ENCODE data around the gene MYO1E. TPM values are rescaled to one million over a fixed set of nuclear protein-coding genes. Genes with fewer than 3 reads are reported as not detected.

The MYO1E gene
- total and polyA plus RNA-seq, 2 donors from 2014 or later, result 41.9 to 198 TPM

GRCh38 chr15:59189241-59189640 is 183.4 kb downstream of the MYO1E start:
- H3K9me3 ChIP-seq (ENCODE audit: control insufficient read depth in 2 of 3, insufficient read depth in 1 of 3, low read length in 3 of 3), result peaks cover 0 to 1% (median 0%) of the 10 kb centered on the region in 3 donors
- H3K9ac ChIP-seq (ENCODE audit: low read length in 3 of 3), result no peak overlapping the region
- FAIRE-seq (no peak), DNase-seq (no peak)
- H3K27me3 ChIP-seq (ENCODE audit: control insufficient read depth, insufficient read depth, low read length), result no peaks in the 10 kb centered on the region
- H3K4me1 ChIP-seq (ENCODE audit: control insufficient read depth in 2 of 3, insufficient read depth in 2 of 3, low read depth in 1 of 3, low read length in 3 of 3), result no peaks in the 10 kb centered on the region
- TF ChIP-seq CTCF (IDR thresholded peaks at IDR 0.05; ENCODE audit: borderline replicate concordance, extremely low read depth, insufficient read depth), result no peak
- no peak overlapping the region for H3K27ac ChIP-seq (ENCODE audit: low read depth in 2 of 2, low read length in 2 of 2)
- peaks cover 5 to 23% (median 18%) of the 10 kb centered on the region in 3 donors for H3K36me3 ChIP-seq (ENCODE audit: control insufficient read depth in 2 of 3, insufficient read depth in 3 of 3, low read length in 3 of 3)
- no peak overlapping the region for H3K4me3 ChIP-seq (ENCODE audit: low read length in 3 of 3)
- intact Hi-C loops (cut with DNase I), result no loop called here

- intact Hi-C loops (cut with DNase I), result no loop called here
Measured at GRCh38 chr15:59186501-59186900, 186.2 kb downstream of the MYO1E start.

GRCh38 chr15:59185725-59186124 is 186.9 kb downstream of the MYO1E start:
- no peak for DNase-seq
- Histone ChIP-seq H3K27ac (ENCODE audit: low read depth in 2 of 2, low read length in 2 of 2) (no peak overlapping the region), H3K9me3 (ENCODE audit: control insufficient read depth in 2 of 3, insufficient read depth in 1 of 3, low read length in 3 of 3) (peaks cover 0 to 3% (median 1%) of the 10 kb centered on the region in 3 donors), H3K27me3 (ENCODE audit: control insufficient read depth, insufficient read depth, low read length) (no peaks in the 10 kb centered on the region), H3K4me1 (ENCODE audit: control insufficient read depth in 2 of 3, insufficient read depth in 2 of 3, low read depth in 1 of 3, low read length in 3 of 3) (no peaks in the 10 kb centered on the region), H3K36me3 (ENCODE audit: control insufficient read depth in 2 of 3, insufficient read depth in 3 of 3, low read length in 3 of 3) (peaks cover 5 to 17% (median 11%) of the 10 kb centered on the region in 3 donors), H3K4me3 (ENCODE audit: low read length in 3 of 3) (no peak overlapping the region), H3K9ac (ENCODE audit: low read length in 3 of 3) (no peak overlapping the region)
- no peak for TF ChIP-seq CTCF (IDR thresholded peaks at IDR 0.05; ENCODE audit: borderline replicate concordance, extremely low read depth, insufficient read depth)
- no peak for FAIRE-seq
- intact Hi-C loops (cut with DNase I), result no loop called here

More at GRCh38 chr15:59186501-59186900, 186.2 kb downstream of the MYO1E start:
- TF ChIP-seq CTCF (IDR thresholded peaks at IDR 0.05; ENCODE audit: borderline replicate concordance, extremely low read depth, insufficient read depth), result no peak
- no peak overlapping the region for H3K4me3 ChIP-seq (ENCODE audit: low read length in 3 of 3)
- peaks cover 0 to 3% (median 1%) of the 10 kb centered on the region in 3 donors for H3K9me3 ChIP-seq (ENCODE audit: control insufficient read depth in 2 of 3, insufficient read depth in 1 of 3, low read length in 3 of 3)
- H3K27ac ChIP-seq (ENCODE audit: low read depth in 2 of 2, low read length in 2 of 2), result no peak overlapping the region
- no peaks in the 10 kb centered on the region for H3K27me3 ChIP-seq (ENCODE audit: control insufficient read depth, insufficient read depth, low read length)
- FAIRE-seq, result no peak
- no peak for DNase-seq
- peaks cover 5 to 17% (median 11%) of the 10 kb centered on the region in 3 donors for H3K36me3 ChIP-seq (ENCODE audit: control insufficient read depth in 2 of 3, insufficient read depth in 3 of 3, low read length in 3 of 3)
- no peaks in the 10 kb centered on the region for H3K4me1 ChIP-seq (ENCODE audit: control insufficient read depth in 2 of 3, insufficient read depth in 2 of 3, low read depth in 1 of 3, low read length in 3 of 3)
- no peak overlapping the region for H3K9ac ChIP-seq (ENCODE audit: low read length in 3 of 3)

All from kidney (tissue), 14 donors.